NT2/D1 (cell line): Measurements from ENCODE around the gene ABCB8.

ENCODE experiments used
- DNase-seq: peaks from one replicate; pipeline ENCODE4 v3.0.0-alpha.2; 2011; ENCODE audit warnings: low read depth, low spot score
- H3K27me3 ChIP-seq: 2 replicates; pipeline ENCODE4 v1.6.0; 2011; ENCODE audit warnings: mild to moderate bottlenecking; ENCODE audit not compliant: insufficient read length, insufficient read depth
- H3K36me3 ChIP-seq: 2 replicates; pipeline ENCODE4 v1.6.1; 2011; ENCODE audit warnings: mild to moderate bottlenecking, low read length, mixed read lengths; ENCODE audit not compliant: insufficient read depth, insufficient read length
- H3K4me1 ChIP-seq: 2 replicates; pipeline ENCODE4 v1.5.1; 2011; ENCODE audit not compliant: insufficient read depth, insufficient read length
- H3K4me3 ChIP-seq: 2 replicates; pipeline ENCODE4 v1.5.1; 2011; ENCODE audit warnings: low read depth; ENCODE audit not compliant: insufficient read length
- H3K9ac ChIP-seq: 2 replicates; pipeline ENCODE4 v1.6.0; 2011; ENCODE audit warnings: low read depth; ENCODE audit not compliant: insufficient read length
- H3K9me3 ChIP-seq: 2 replicates; pipeline ENCODE4 v1.5.1; 2011; ENCODE audit warnings: mild to moderate bottlenecking, low read length; ENCODE audit not compliant: insufficient read depth
- SUZ12 ChIP-seq: IDR thresholded peaks from 2 replicates; pipeline ENCODE4 v1.6.1; 2011; ENCODE audit not compliant: insufficient read length, insufficient read depth; ENCODE audit errors: extremely low read depth
- YY1 ChIP-seq: IDR thresholded peaks from 2 replicates; pipeline ENCODE4 v1.6.1; 2011; ENCODE audit not compliant: insufficient read length, insufficient read depth
- ZNF274 ChIP-seq: IDR thresholded peaks from 2 replicates; pipeline ENCODE4 v1.6.1; 2011; ENCODE audit warnings: mild to moderate bottlenecking, low read depth, low read length

Gene ABCB8

DNA sequence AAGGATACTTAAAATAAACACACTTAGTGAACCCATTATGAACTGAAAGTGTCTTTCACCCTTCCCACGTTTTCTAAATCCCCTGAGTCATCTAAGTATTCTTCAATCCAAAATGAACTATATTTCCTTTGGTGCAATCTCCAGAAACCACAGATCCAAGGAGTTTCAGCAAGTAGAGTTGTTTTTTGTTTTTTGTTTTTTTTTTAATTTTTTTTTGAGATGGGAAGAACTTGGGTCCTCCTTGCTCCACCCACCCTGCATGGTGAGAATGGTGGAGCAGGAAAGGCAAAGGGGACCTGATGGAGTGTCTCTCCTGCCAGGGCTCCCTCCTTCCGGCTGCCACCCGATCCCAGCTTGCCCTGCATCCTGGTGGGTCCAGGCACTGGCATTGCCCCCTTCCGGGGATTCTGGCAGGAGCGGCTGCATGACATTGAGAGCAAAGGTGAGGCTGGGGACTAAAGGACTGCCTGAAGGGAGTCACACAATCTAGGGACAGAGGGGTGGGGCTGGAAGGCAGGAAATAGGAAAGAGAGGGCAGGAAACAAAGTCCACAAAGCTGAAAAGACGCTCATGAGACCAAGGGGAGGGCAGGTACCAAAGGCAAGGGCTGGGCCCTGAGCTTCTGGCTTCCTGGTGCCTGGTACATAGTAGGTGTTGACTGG lies 16.1 kb upstream of the ABCB8 start:
- Histone ChIP-seq H3K4me3 (no peak overlapping the region), H3K4me1 (peaks cover 24% of the 10 kb centered on the region), H3K9me3 (no peaks in the 10 kb centered on the region), H3K36me3 (peaks cover 12% of the 10 kb centered on the region), H3K9ac (no peak overlapping the region), H3K27me3 (no peaks in the 10 kb centered on the region)
- TF ChIP-seq YY1: no peak
- no peak for TF ChIP-seq SUZ12
- TF ChIP-seq ZNF274: no peak
- DNase-seq: no peak

DNA sequence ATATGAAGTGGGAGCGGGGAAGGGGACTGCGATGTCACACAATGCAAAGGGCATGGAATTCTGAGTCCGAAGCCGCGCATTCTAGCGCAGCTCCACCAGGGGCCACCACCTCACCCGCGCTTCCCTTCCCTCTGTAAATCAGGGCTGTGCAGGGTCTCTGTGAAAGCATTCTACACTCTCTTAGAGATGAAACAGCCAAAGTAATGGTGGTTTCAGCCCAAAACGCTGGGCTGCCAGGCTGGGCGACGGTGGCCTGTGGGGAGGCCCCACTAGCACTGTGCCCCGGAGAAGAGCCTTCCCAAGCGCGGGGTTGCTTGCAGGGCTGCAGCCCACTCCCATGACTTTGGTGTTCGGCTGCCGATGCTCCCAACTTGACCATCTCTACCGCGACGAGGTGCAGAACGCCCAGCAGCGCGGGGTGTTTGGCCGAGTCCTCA lies 15.3 kb upstream of the ABCB8 start:
- no peak for DNase-seq
- H3K4me3 ChIP-seq: no peak overlapping the region

DNA sequence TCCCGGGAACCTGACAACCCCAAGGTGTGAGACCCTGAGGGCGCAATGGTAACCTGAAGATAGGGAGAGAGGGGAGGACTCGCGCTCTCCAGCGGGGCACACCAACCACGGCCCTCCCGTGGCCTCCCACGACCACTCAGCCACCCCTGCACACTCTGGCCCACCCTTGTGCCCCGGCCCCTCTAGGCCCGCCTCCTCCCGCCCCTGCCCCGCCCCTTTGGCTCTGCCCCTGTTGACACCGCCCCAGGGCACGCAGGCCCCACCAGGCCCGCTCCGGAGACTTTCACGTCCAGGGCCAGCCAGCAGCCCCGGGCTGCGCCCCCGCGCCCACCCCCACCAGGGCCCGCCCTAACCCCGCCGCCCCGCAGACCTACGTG lies 14.9 kb upstream of the ABCB8 start:
- peaks cover 21% of the 10 kb centered on the region for H3K4me1 ChIP-seq

More for the DNA sequence above, 15.3 kb upstream of the ABCB8 start:
- H3K9ac ChIP-seq: no peak overlapping the region
- TF ChIP-seq YY1: no peak
- TF ChIP-seq SUZ12: no peak
- TF ChIP-seq ZNF274: no peak
- no peaks in the 10 kb centered on the region for H3K9me3 ChIP-seq
- peaks cover 12% of the 10 kb centered on the region for H3K36me3 ChIP-seq
- peaks cover 23% of the 10 kb centered on the region for H3K4me1 ChIP-seq
- H3K27me3 ChIP-seq: peaks cover 3% of the 10 kb centered on the region

DNA sequence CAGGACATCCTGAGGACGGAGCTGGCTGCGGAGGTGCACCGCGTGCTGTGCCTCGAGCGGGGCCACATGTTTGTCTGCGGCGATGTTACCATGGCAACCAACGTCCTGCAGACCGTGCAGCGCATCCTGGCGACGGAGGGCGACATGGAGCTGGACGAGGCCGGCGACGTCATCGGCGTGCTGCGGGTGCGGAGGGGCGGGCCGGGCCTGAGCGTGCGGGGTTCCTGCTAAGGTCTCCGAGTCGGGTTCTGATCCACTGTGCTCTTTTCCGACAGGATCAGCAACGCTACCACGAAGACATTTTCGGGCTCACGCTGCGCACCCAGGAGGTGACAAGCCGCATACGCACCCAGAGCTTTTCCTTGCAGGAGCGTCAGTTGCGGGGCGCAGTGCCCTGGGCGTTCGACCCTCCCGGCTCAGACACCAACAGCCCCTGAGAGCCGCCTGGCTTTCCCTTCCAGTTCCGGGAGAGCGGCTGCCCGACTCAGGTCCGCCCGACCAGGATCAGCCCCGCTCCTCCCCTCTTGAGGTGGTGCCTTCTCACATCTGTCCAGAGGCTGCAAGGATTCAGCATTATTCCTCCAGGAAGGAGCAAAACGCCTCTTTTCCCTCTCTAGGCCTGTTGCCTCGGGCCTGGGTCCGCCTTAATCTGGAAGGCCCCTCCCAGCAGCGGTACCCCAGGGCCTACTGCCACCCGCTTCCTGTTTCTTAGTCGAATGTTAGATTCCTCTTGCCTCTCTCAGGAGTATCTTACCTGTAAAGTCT lies 14.3 kb upstream of the ABCB8 start:
- TF ChIP-seq ZNF274 (no peak), SUZ12 (no peak), YY1 (no peak)
- DNase-seq: no peak
- Histone ChIP-seq H3K36me3 (peaks cover 12% of the 10 kb centered on the region), H3K9ac (no peak overlapping the region), H3K4me3 (no peak overlapping the region), H3K4me1 (peaks cover 21% of the 10 kb centered on the region), H3K27me3 (peaks cover 3% of the 10 kb centered on the region), H3K9me3 (no peaks in the 10 kb centered on the region)

More for the DNA sequence above, 14.9 kb upstream of the ABCB8 start:
- Histone ChIP-seq H3K9me3 (no peaks in the 10 kb centered on the region), H3K4me3 (no peak overlapping the region), H3K27me3 (peaks cover 3% of the 10 kb centered on the region), H3K9ac (no peak overlapping the region), H3K36me3 (peaks cover 12% of the 10 kb centered on the region)
- TF ChIP-seq SUZ12 (no peak), ZNF274 (no peak), YY1 (no peak)
- DNase-seq: no peak

DNA sequence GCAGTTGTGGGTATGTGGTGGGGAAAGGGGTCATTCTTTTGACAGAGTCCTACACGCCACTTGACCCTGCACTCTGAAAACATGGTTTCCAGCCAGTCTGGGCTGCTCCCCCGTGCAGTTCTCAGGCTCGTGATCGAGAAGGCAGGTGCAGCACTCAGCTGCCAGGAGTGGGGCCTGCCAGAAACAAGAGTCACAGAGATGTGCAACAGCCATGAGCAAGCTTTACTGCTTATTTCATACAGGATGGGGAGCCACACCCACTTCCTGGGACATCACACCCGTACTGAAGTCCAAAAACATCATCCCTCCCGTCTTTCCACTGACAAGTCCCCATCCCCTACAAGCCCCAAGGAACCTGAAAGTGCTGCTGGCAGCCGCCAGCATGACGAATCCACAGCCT lies 13.3 kb upstream of the ABCB8 start:
- peaks cover 3% of the 10 kb centered on the region for H3K27me3 ChIP-seq
- TF ChIP-seq YY1 (no peak), ZNF274 (no peak), SUZ12 (no peak)
- H3K4me1 ChIP-seq: peaks cover 27% of the 10 kb centered on the region
- H3K9me3 ChIP-seq: no peaks in the 10 kb centered on the region
- H3K9ac ChIP-seq: no peak overlapping the region
- H3K36me3 ChIP-seq: peaks cover 12% of the 10 kb centered on the region
- no peak overlapping the region for H3K4me3 ChIP-seq
- DNase-seq: no peak

DNA sequence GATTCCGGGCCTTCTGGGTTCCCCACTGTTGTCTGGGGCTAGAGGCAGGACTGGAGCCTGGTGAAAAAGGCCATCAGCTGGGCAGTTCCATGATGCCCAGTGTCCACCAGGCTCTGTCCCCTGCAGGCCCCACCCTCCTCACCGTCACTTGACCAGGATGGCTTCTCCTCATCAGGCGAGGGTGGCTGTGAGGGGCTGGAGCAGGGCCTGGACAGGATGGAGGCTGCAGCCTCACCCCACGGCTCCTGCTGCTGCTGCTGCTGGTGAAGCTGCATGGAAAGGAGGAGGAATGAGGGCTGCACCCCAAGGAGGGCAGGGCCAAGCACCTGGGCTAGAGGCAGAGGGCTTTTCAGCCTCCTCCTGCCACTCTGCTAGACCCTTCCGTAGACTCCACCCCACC lies 12.3 kb upstream of the ABCB8 start:
- Histone ChIP-seq H3K36me3 (peaks cover 12% of the 10 kb centered on the region), H3K9me3 (no peaks in the 10 kb centered on the region), H3K4me3 (no peak overlapping the region), H3K27me3 (peaks cover 3% of the 10 kb centered on the region), H3K9ac (no peak overlapping the region), H3K4me1 (peaks cover 31% of the 10 kb centered on the region)
- no peak for TF ChIP-seq SUZ12
- TF ChIP-seq ZNF274: no peak
- no peak for TF ChIP-seq YY1
- DNase-seq: no peak

DNA sequence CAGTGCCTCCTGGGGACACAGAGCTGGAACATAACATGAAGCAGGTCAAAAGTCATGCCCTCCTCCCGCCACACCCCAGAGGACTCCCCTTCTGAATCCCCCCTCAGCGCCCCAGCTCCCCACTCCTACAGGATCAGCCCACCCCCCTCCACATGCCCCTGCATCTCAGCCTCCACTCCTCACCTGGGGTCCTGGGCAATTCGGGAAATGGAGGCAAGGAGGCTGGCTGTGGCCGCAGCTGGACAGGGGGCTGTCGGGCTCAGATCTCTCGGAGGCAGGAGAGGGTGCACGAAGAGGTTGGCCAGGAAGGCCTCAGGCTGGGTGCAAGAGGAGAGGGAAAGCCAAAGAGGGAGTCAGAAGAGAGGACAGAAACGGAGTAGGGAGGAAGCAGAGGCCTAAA lies 11.7 kb upstream of the ABCB8 start:
- Histone ChIP-seq H3K9me3 (no peaks in the 10 kb centered on the region), H3K9ac (no peak overlapping the region), H3K4me1 (peaks cover 33% of the 10 kb centered on the region), H3K4me3 (no peak overlapping the region), H3K36me3 (peaks cover 12% of the 10 kb centered on the region), H3K27me3 (peaks cover 3% of the 10 kb centered on the region)
- TF ChIP-seq YY1 (no peak), ZNF274 (no peak), SUZ12 (no peak)
- DNase-seq: no peak
